Stimulated activated naive CD8-positive, alpha-beta T cell treated with anti-CD3 and anti-CD28 coated beads, Interleukin-15, amount 100 ng/mL, for 72 hours (primary cell): ENCODE results near the gene FOXP4.

Source experiments
- ATAC-seq: fragments of 150-1000 bp; cut with Tn5 transposase; 2 replicates; pipeline ENCODE4 v1.10.0; 2021; ENCODE audit warnings: mild to moderate bottlenecking, moderate library complexity
- DNase-seq, 2 donors: peaks; one replicate each; pipeline ENCODE4 v3.0.0; 2021 to 2022
- H3K27ac Mint-ChIP-seq, 2 donors: one replicate each; pipeline ENCODE4 v1.8.0; 2022; ENCODE audit warnings: mild to moderate bottlenecking in 2 of 2, mixed read lengths in 2 of 2, moderate library complexity in 2 of 2
- H3K27me3 Mint-ChIP-seq: one replicate; pipeline ENCODE4 v1.8.0; 2022; ENCODE audit warnings: mixed read lengths
- H3K4me1 Mint-ChIP-seq: one replicate; pipeline ENCODE4 v1.8.0; 2022; ENCODE audit warnings: mild to moderate bottlenecking, mixed read lengths
- H3K4me3 Mint-ChIP-seq, 2 donors: one replicate each; pipeline ENCODE4 v1.8.0; 2022; ENCODE audit warnings: mild to moderate bottlenecking in 2 of 2, mixed read lengths in 2 of 2, moderate library complexity in 1 of 2
- H3K9me3 Mint-ChIP-seq, 2 donors: one replicate each; pipeline ENCODE4 v1.8.0; 2022; ENCODE audit warnings: mixed read lengths in 2 of 2

FOXP4 gene

GRCh38 chr6:41591122-41591521 lies 44.9 kb downstream of the FOXP4 start:
- Mint-ChIP-seq H3K27ac (no peak overlapping the region), H3K4me3 (no peak overlapping the region), H3K9me3 (no peaks in the 10 kb centered on the region), H3K27me3 (no peaks in the 10 kb centered on the region), H3K4me1 (peaks cover 8% of the 10 kb centered on the region)
- no peak for ATAC-seq
- no peak for DNase-seq

- Mint-ChIP-seq H3K27ac (no peak overlapping the region), H3K9me3 (no peaks in the 10 kb centered on the region), H3K4me1 (peaks cover 8% of the 10 kb centered on the region), H3K27me3 (no peaks in the 10 kb centered on the region), H3K4me3 (no peak overlapping the region)
- peak; percentile 68 for ATAC-seq
- DNase-seq: peak; percentile 78
These were observed 45.8 kb downstream of the FOXP4 start for GRCh38 chr6:41591859-41592502.

- Mint-ChIP-seq H3K9me3 (no peaks in the 10 kb centered on the region), H3K27me3 (no peaks in the 10 kb centered on the region), H3K4me1 (peaks cover 8% of the 10 kb centered on the region), H3K4me3 (no peak overlapping the region), H3K27ac (peak overlapping the region in 1 of 2 donors; percentile 5)
- DNase-seq: no peak
- no peak for ATAC-seq
These were observed 47.2 kb downstream of the FOXP4 start for GRCh38 chr6:41593406-41593805.

DNA sequence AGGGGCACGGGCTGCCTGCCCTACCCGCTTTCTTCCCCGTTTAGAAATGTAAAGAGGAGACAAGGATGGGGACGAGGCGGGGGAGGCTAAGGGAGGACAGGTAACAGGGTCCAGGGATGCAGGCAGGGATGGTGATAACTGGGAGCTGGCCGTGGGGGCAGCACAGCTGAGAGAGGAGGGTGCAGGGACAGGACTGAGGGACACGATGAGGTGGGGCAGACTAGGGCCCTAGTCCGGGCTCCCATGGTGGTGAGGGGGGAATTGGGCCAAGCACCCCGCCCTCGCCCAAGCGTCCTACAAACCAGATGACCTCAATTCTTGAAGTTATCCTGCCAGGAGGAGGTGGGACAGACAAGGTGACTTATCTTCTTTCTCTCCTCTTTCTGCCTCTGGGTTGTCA lies 47.7 kb downstream of the FOXP4 start:
- H3K27ac Mint-ChIP-seq: no peak overlapping the region
- no peaks in the 10 kb centered on the region for H3K9me3 Mint-ChIP-seq
- no peaks in the 10 kb centered on the region for H3K27me3 Mint-ChIP-seq
- DNase-seq (no peak), ATAC-seq (no peak)
- H3K4me1 Mint-ChIP-seq: peaks cover 8% of the 10 kb centered on the region
- H3K4me3 Mint-ChIP-seq: no peak overlapping the region

DNA sequence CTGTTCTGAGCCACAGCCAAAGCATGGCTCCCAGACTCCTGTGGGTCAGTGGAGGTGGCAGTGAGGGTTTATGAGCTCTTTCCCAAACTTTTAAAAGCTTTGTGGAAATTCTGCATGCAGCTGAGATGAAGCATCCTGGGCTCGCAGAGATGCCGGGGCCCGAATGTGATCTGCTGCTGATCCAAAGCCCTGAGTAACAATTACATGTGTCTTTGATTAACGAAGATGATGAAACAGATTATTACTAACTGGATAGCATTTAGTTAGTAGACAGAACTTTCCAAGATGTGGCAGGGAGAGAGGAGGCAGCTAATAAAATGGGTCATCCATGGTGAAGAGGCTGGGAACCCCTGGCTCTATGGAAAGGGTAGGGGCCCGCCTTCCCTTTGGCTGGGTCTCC lies 48.1 kb downstream of the FOXP4 start:
- peaks cover 8% of the 10 kb centered on the region for H3K4me1 Mint-ChIP-seq
- no peaks in the 10 kb centered on the region for H3K9me3 Mint-ChIP-seq
- ATAC-seq (no peak), DNase-seq (no peak)
- no peak overlapping the region for H3K4me3 Mint-ChIP-seq
- H3K27me3 Mint-ChIP-seq: no peaks in the 10 kb centered on the region
- no peak overlapping the region for H3K27ac Mint-ChIP-seq

DNA sequence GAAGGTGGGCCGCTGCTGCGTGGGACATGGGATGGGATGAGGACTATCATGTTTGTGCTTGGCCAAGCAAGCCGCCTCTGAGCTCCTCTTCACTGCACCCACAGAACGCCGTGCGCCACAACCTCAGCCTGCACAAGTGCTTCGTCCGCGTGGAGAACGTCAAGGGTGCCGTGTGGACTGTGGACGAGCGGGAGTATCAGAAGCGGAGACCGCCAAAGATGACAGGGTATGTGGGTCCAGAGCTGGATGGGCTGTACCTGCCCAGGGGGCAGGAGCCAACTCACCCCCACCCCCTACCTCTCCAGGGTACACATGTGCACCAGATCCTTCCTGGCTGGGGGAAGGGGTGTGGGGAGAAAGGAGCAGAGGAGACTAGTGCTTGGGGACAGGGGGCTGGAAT lies 48.6 kb downstream of the FOXP4 start:
- Mint-ChIP-seq H3K27ac (peak overlapping the region in 1 of 2 donors; percentile 49), H3K4me1 (peaks cover 8% of the 10 kb centered on the region), H3K4me3 (no peak overlapping the region), H3K9me3 (no peaks in the 10 kb centered on the region), H3K27me3 (no peaks in the 10 kb centered on the region)
- no peak for DNase-seq
- ATAC-seq: no peak

DNA sequence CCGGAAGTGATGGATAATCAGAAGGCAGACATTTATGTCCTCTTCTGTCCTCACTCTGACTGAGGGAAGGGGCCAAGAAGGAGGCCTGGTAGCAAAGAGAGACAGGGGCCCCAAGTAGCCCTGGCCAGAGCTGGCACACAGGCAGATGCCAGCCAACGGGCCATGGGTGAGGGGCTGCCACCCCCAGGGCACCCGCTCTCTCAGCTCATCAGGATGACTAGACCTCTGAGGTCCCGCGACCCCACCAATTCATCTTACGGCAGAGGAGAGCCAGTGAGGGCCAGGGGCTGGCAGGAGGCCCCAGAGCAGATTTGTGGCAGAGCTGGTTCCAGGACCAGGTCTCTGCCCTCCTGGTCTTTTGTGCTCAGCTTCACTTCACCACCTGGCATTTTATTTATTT lies 49.0 kb downstream of the FOXP4 start:
- peak overlapping the region in 1 of 2 donors; percentile 49 for H3K27ac Mint-ChIP-seq
- peaks cover 8% of the 10 kb centered on the region for H3K4me1 Mint-ChIP-seq
- H3K27me3 Mint-ChIP-seq: no peaks in the 10 kb centered on the region
- no peak for DNase-seq
- no peaks in the 10 kb centered on the region for H3K9me3 Mint-ChIP-seq
- H3K4me3 Mint-ChIP-seq: no peak overlapping the region
- no peak for ATAC-seq

DNA sequence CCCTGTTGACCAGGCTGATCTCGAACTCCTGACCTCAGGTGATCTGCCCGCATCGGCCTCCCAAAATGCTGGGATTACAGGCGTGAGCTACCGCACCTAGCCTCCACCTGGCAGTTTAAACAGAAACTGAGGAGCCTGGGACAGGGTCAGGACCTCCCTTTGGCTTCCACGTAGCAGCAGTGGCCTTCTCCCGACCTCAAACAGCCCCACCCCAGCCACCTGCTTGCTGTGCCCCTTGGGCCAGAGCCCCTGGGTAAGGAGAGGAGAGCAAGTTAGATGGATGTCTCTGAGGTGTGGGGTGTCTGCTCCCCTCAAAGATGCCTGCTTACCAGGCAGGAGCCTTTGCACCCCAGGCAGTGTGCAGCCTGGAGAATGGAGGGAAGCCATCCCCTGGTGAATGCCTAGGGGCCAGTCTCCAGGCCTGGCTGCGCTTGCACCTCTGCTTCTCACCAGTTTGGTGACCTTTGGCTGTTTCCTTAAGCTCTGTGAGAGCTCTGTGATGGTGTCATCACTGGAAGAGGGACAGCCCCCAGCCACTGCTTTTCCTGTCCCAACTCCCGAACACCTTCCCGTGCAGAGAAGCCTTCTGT lies 50.0 kb downstream of the FOXP4 start:
- DNase-seq: no peak
- Mint-ChIP-seq H3K9me3 (no peaks in the 10 kb centered on the region), H3K4me3 (no peak overlapping the region), H3K4me1 (peaks cover 8% of the 10 kb centered on the region), H3K27me3 (no peaks in the 10 kb centered on the region), H3K27ac (peak overlapping the region in 1 of 2 donors; percentile 72)
- ATAC-seq: no peak

DNA sequence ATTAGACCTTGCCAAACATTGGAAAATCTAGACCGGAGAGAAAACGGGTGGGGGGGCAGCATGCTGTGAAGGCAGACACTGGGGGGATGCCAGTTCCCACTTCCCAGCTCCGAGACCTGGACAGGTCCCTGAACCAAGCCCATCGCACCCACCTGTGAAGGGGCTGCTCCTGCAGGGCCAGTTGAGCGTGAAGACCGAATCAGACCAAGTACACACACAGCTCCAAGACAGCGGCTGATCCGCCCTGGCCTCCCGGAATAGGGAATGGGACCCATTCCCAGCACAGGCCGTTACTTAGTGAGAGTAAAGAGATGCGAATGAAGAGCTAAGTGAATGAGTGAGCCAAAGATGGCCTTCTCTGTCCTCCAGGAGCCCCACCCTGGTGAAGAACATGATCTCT lies 50.6 kb downstream of the FOXP4 start:
- no peak for DNase-seq
- no peak for ATAC-seq
- H3K27ac Mint-ChIP-seq: peak overlapping the region in 1 of 2 donors; percentile 7
- peaks cover 4% of the 10 kb centered on the region for H3K4me1 Mint-ChIP-seq
- peaks cover 2% of the 10 kb centered on the region for H3K27me3 Mint-ChIP-seq
- no peak overlapping the region for H3K4me3 Mint-ChIP-seq
- H3K9me3 Mint-ChIP-seq: no peaks in the 10 kb centered on the region

DNA sequence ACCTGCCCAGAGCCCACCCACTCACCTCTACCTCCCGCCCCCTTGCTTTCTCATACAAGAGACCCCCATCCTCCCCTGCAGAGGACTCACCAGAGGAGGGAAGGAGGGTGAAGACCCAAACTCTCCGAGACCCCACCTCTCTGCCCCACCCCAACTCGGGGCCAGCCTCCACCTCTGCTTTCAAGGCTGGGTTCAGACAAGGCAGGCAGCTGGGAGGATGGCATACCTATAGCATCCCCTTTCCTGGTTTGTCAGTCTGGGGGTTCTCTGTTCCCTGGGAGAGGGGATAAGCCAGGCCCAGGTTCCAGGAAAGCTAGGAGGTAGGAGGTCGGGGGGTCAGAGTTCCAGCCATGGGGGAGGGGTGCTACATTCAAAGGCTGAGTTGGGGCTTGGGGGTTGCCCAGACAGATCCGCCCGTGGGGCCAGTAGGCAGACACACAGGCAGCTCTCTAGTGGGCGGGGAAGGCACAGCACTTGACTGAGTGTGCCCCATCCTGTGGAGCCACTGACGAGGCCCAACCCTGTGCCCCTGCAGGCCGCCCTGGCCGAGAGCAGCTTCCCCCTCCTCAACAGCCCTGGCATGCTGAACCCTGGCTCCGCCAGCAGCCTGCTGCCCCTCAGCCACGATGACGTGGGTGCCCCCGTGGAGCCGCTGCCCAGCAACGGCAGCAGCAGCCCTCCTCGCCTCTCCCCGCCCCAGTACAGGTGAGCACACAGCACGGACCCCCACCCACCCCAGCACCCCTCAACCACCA lies 51.2 kb downstream of the FOXP4 start:
- H3K4me1 Mint-ChIP-seq: no peaks in the 10 kb centered on the region
- no peak overlapping the region for H3K27ac Mint-ChIP-seq
- no peak overlapping the region for H3K4me3 Mint-ChIP-seq
- H3K27me3 Mint-ChIP-seq: peaks cover 8% of the 10 kb centered on the region
- ATAC-seq: peak; percentile 24
- H3K9me3 Mint-ChIP-seq: no peaks in the 10 kb centered on the region
- no peak for DNase-seq

DNA sequence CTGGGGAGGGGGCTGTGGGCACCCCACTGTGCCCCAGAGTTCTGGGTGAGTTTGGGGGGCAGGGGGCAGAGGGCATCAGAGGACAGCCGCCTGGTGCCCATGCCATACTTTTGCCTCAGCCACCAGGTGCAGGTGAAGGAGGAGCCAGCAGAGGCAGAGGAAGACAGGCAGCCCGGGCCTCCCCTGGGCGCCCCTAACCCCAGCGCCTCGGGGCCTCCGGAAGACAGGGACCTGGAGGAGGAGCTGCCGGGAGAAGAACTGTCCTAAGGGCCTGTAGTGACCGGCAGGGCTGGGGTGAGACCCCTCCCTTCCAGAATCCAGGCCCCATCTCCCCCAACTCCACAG lies 52.5 kb downstream of the FOXP4 start:
- no peaks in the 10 kb centered on the region for H3K9me3 Mint-ChIP-seq
- DNase-seq: no peak
- H3K4me1 Mint-ChIP-seq: peaks cover 6% of the 10 kb centered on the region
- no peak overlapping the region for H3K27ac Mint-ChIP-seq
- peaks cover 13% of the 10 kb centered on the region for H3K27me3 Mint-ChIP-seq
- H3K4me3 Mint-ChIP-seq: no peak overlapping the region
- no peak for ATAC-seq

GRCh38 chr6:41599015-41599851 lies 53.1 kb downstream of the FOXP4 start:
- Mint-ChIP-seq H3K27me3 (peaks cover 19% of the 10 kb centered on the region), H3K27ac (no peak overlapping the region), H3K4me3 (no peak overlapping the region), H3K4me1 (peaks cover 6% of the 10 kb centered on the region), H3K9me3 (no peaks in the 10 kb centered on the region)
- ATAC-seq (peak; percentile 4), DNase-seq (no peak)

- no peak overlapping the region for H3K27ac Mint-ChIP-seq
- H3K27me3 Mint-ChIP-seq: peaks cover 19% of the 10 kb centered on the region
These were observed 53.8 kb downstream of the FOXP4 start for GRCh38 chr6:41599852-41600445.

DNA sequence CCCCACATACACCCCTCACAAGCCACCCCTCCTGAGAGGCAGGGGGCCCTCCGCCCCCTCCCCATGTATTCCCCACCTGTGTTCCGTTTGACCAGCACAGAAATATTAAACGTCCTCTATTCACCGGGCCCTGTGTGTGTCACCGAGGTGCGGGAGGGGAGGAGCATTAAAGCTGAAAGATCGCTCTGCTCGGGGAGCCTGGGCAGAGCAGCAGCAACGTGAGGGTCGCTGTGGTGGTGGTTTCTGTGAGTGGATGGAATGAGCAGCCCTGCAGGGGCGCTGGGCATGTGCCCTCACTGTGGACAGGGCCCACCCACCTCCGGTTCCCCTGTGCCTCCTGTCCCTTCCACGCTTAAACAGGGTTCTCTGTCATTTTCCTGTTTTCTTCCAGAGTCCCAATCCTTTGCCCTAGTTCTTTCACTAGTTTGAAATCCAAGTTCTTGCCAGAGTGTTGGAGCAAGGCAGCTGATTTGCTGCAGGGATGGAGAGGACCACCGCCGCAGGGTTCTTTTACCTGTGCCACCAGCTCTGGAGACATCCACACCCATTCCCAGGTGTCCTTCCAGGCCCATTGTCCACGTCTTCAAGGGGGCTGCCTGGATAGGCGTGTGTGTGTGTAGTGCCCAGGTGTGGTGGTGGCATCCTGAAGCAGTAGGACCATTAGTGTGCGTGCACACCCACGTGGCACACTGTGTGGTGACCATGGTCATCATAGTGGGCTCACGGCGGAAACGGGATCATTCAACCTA lies 54.5 kb downstream of the FOXP4 start:
- H3K9me3 Mint-ChIP-seq: no peaks in the 10 kb centered on the region
- H3K4me3 Mint-ChIP-seq: no peak overlapping the region

More at GRCh38 chr6:41599852-41600445, 53.8 kb downstream of the FOXP4 start:
- DNase-seq: no peak
- Mint-ChIP-seq H3K4me1 (peaks cover 6% of the 10 kb centered on the region), H3K4me3 (no peak overlapping the region), H3K9me3 (no peaks in the 10 kb centered on the region)
- peak; percentile 5 for ATAC-seq

GRCh38 chr6:41601248-41601549 lies 55.0 kb downstream of the FOXP4 start:
- Mint-ChIP-seq H3K27ac (no peak overlapping the region), H3K27me3 (peaks cover 19% of the 10 kb centered on the region), H3K4me1 (peaks cover 6% of the 10 kb centered on the region), H3K9me3 (no peaks in the 10 kb centered on the region), H3K4me3 (no peak overlapping the region)
- no peak for DNase-seq
- no peak for ATAC-seq

More for the DNA sequence above, 54.5 kb downstream of the FOXP4 start:
- H3K4me1 Mint-ChIP-seq: peaks cover 6% of the 10 kb centered on the region
- DNase-seq (no peak), ATAC-seq (peak; percentile 6)
- H3K27me3 Mint-ChIP-seq: peaks cover 19% of the 10 kb centered on the region
- peak overlapping the region in 1 of 2 donors; percentile 72 for H3K27ac Mint-ChIP-seq
